Panc1 (cell line): ENCODE data around the gene PLEKHO2. TPM values are rescaled to one million over a fixed set of nuclear protein-coding genes. Genes with fewer than 3 reads are reported as not detected.
A peak's percentile ranks its signal among the peaks of the same experiment; 100 is the strongest.

Source experiments
- ATAC-seq: fragments of 200-7000 bp; cut with Tn5 transposase; 2 replicates; pipeline ENCODE4 v1.9.1; 2020; ENCODE audit warnings: mild to moderate bottlenecking, moderate library complexity
- BruUV-seq: library from RNA; stranded (reverse); fragments of 400-500 nt; replicated peaks from 2 replicates; lab custom pipeline; 2021; lab: Mats Ljungman, UMichigan
- CTCF ChIA-PET: fragments of 300-600 bp; sonication (Branson Sonifier 250); formaldehyde crosslinking; loops from one replicate; lab custom pipeline; 2022; ENCODE audit warnings: antibody characterized with exemption; lab: Charles Lee
- POLR2A ChIA-PET: fragments of 300-600 bp; sonication (Branson Sonifier 250); formaldehyde crosslinking; loops from one replicate; lab custom pipeline; 2022; ENCODE audit warnings: antibody characterized with exemption; lab: Charles Lee
- DNase-seq: peaks from one replicate; pipeline ENCODE4 v3.0.0-alpha.2; 2010; ENCODE audit warnings: low read depth, low spot score
- H3K27ac ChIP-seq: 2 replicates; pipeline ENCODE4 v1.5.1; 2011; ENCODE audit warnings: mild to moderate bottlenecking, low read length, inconsistent platforms
- H3K27me3 ChIP-seq: fragments of 200-500 bp; sonication (Bioruptor generic); 2 replicates; pipeline ENCODE4 v1.6.0; 2014; ENCODE audit warnings: low read length, inconsistent platforms; ENCODE audit not compliant: control insufficient read depth, insufficient read depth
- H3K36me3 ChIP-seq: fragments of 200-500 bp; sonication (Bioruptor generic); 2 replicates; pipeline ENCODE4 v1.5.1; 2014; ENCODE audit warnings: inconsistent platforms, mild to moderate bottlenecking, low read length, moderate library complexity; ENCODE audit not compliant: control insufficient read depth, insufficient read depth
- H3K4me1 ChIP-seq: 2 replicates; pipeline ENCODE4 v1.5.1; 2011; ENCODE audit warnings: inconsistent platforms, mild to moderate bottlenecking, low read length, moderate library complexity; ENCODE audit not compliant: control insufficient read depth, insufficient read depth
- H3K4me3 ChIP-seq, 2 experiments: 2 replicates each; pipeline ENCODE4 v1.5.1; 2011 to 2012; ENCODE audit warnings: low read depth in 2 of 2, low read length in 2 of 2, mild to moderate bottlenecking in 2 of 2, inconsistent platforms in 1 of 2, moderate library complexity in 1 of 2
- H3K9me3 ChIP-seq: fragments of 200-500 bp; sonication (Bioruptor generic); 2 replicates; pipeline ENCODE4 v1.5.1; 2014; ENCODE audit warnings: low read depth, mild to moderate bottlenecking, inconsistent platforms, low read length, moderate library complexity; ENCODE audit not compliant: control insufficient read depth, insufficient read depth
- CTCF ChIP-seq: fragments of 450-650 bp; IDR thresholded peaks from 2 replicates; pipeline ENCODE4 v1.5.1; 2017; ENCODE audit warnings: mild to moderate bottlenecking
- POLR2AphosphoS5 ChIP-seq: IDR thresholded peaks from 2 replicates; pipeline ENCODE4 v1.6.1; 2012; ENCODE audit warnings: mild to moderate bottlenecking, low read depth, low read length, moderate library complexity
- REST ChIP-seq, 2 experiments: IDR thresholded peaks; 2 replicates each; pipeline ENCODE4 v1.6.1; 2011 to 2012; ENCODE audit warnings: low read depth in 2 of 2, control low read depth in 1 of 2, low read length in 1 of 2, mild to moderate bottlenecking in 1 of 2, moderate library complexity in 1 of 2; ENCODE audit not compliant: insufficient read depth in 1 of 2
- SIN3A ChIP-seq: IDR thresholded peaks from 2 replicates; pipeline ENCODE4 v1.6.1; 2012; ENCODE audit warnings: low read depth, mild to moderate bottlenecking, low read length, moderate library complexity, borderline replicate concordance; ENCODE audit not compliant: insufficient read depth
- TCF7L2 ChIP-seq: IDR thresholded peaks from 2 replicates; pipeline ENCODE4 v1.6.1; 2011; ENCODE audit warnings: mild to moderate bottlenecking, low read depth, low read length, inconsistent platforms
- in situ Hi-C: cut with HindIII; loops from 2 replicates; pipeline ENCODE4 v1.10.0; 2016; ENCODE audit warnings: low sequenced_read_pairs, low pct_unique_long_range_greater_than_20kb
- intact Hi-C: fragments of 100-400 bp; cut with micrococcal nuclease; formaldehyde crosslinking; loops from one replicate; pipeline ENCODE4 v1.10.0; 2022; ENCODE audit not compliant: unreplicated experiment
- total RNA-seq: library from RNA; stranded (reverse); gene quantifications from one replicate; pipeline ENCODE4 v1.2.1, GENCODE V29; 2021; ENCODE audit not compliant: unreplicated experiment

The PLEKHO2 gene
- total RNA-seq, 1 experiment from 2014 or later: 11.1 TPM

GRCh38 chr15:64883997-64884511, 42.3 kb downstream of the PLEKHO2 start:
- Histone ChIP-seq H3K9me3 (no peaks in the 10 kb centered on the region), H3K36me3 (no peaks in the 10 kb centered on the region), H3K27ac (peak overlapping the region; percentile 77), H3K4me1 (peaks cover 29% of the 10 kb centered on the region), H3K27me3 (no peaks in the 10 kb centered on the region), H3K4me3 (peak overlapping the region in 1 of 2 experiments; percentile 2; a peak in 1 of 4 replicates)
- intact Hi-C loops: no loop called here
- in situ Hi-C loops: no loop called here
- TF ChIP-seq TCF7L2 (peak; percentile 57; the same call in 1 of the 2 replicates), POLR2AphosphoS5 (0 out of 2 replicates have a peak, but pooled peaks have one; percentile 23), REST (IDR thresholded peaks at IDR 0.05; ENCODE audit: insufficient read depth in 1 of 2, low read depth in 2 of 2, low read length in 1 of 2) (no peak)
- peak; percentile 94 for ATAC-seq
- DNase-seq: peak; percentile 84
- ChIA-PET POLR2A (interaction anchor here (0.5 kb wide), 1 partner anchor 20 kb away, joined by 3 read pairs; no protein-coding TSS in a partner anchor), CTCF (no interaction called here)
- BruUV-seq: no TSS peak

GRCh38 chr15:64884679-64885078, 43.0 kb downstream of the PLEKHO2 start:
- no peaks in the 10 kb centered on the region for H3K9me3 ChIP-seq
- BruUV-seq: no TSS peak
- no peaks in the 10 kb centered on the region for H3K27me3 ChIP-seq
- no peak overlapping the region for H3K4me3 ChIP-seq
- intact Hi-C loops (no loop called here), in situ Hi-C loops (no loop called here)
- TF ChIP-seq TCF7L2: no peak; the same call in 1 of the 2 replicates
- TF ChIP-seq SIN3A: no peak
- TF ChIP-seq REST (IDR thresholded peaks at IDR 0.05; ENCODE audit: insufficient read depth in 1 of 2, low read depth in 2 of 2, low read length in 1 of 2): no peak
- TF ChIP-seq CTCF: no peak
- POLR2A ChIA-PET: no interaction called here
- H3K36me3 ChIP-seq: no peaks in the 10 kb centered on the region
- no peak for ATAC-seq
- CTCF ChIA-PET: interaction anchor here (0.6 kb wide), 1 partner anchor 48 kb away, joined by 5 read pairs; no protein-coding TSS in a partner anchor
- DNase-seq: no peak
- H3K27ac ChIP-seq: peak overlapping the region; percentile 77; the same call in 1 of the 2 replicates
- peaks cover 29% of the 10 kb centered on the region for H3K4me1 ChIP-seq
